IMR-90 (cell line): Measurements from ENCODE around the gene NEXN. TPM values are rescaled to one million over a fixed set of nuclear protein-coding genes. Genes with fewer than 3 reads are reported as not detected.
A peak's percentile ranks its signal among the peaks of the same experiment; 100 is the strongest.

Experiments
- ATAC-seq: fragments of 200-7000 bp; cut with Tn5 transposase; 2 replicates; pipeline ENCODE4 v1.9.1; 2020; ENCODE audit warnings: low read depth, mild to moderate bottlenecking, moderate library complexity
- BruUV-seq: library from RNA; stranded (reverse); fragments of 400-500 nt; replicated peaks from 2 replicates; lab custom pipeline; 2021; lab: Mats Ljungman, UMichigan
- CTCF ChIA-PET: fragments of 300-600 bp; formaldehyde crosslinking; extraction: SDS; loops from one replicate; lab custom pipeline; 2021; ENCODE audit warnings: antibody characterized with exemption; lab: Yijun Ruan, JAX
- POLR2A ChIA-PET: fragments of 300-600 bp; sonication (Branson Sonifier 250); formaldehyde crosslinking; loops from one replicate; lab custom pipeline; 2022; ENCODE audit warnings: antibody characterized with exemption; ENCODE audit not compliant: unreplicated experiment; lab: Charles Lee
- DNase-seq: peaks from one replicate; pipeline ENCODE4 v3.0.0; 2013
- H2AFZ ChIP-seq: replicated peaks from 2 replicates; pipeline ENCODE3; 2013; ENCODE audit warnings: low read length, mild to moderate bottlenecking; ENCODE audit not compliant: poor library complexity
- H2AK5ac ChIP-seq: 2 replicates; pipeline ENCODE4 v1.6.1; 2013; ENCODE audit warnings: low read depth, low read length, inconsistent platforms
- H2AK9ac ChIP-seq: replicated peaks from 2 replicates; pipeline ENCODE3; 2013; ENCODE audit warnings: mild to moderate bottlenecking, low read depth, low read length, moderate library complexity; ENCODE audit not compliant: poor library complexity
- H2BK120ac ChIP-seq: 2 replicates; pipeline ENCODE4 v1.6.1; 2013; ENCODE audit warnings: low read depth, low read length, inconsistent platforms
- H2BK15ac ChIP-seq: 3 replicates; pipeline ENCODE4 v1.6.1; 2013; ENCODE audit warnings: low read depth, low read length, inconsistent platforms
- H2BK20ac ChIP-seq: 2 replicates; pipeline ENCODE4 v1.6.1; 2013; ENCODE audit warnings: low read depth, mild to moderate bottlenecking, inconsistent platforms, low read length, moderate library complexity
- H2BK5ac ChIP-seq: 2 replicates; pipeline ENCODE4 v1.6.1; 2013; ENCODE audit warnings: mild to moderate bottlenecking, low read depth, low read length, inconsistent platforms; ENCODE audit not compliant: poor library complexity, severe bottlenecking
- H3K14ac ChIP-seq: replicated peaks from 2 replicates; pipeline ENCODE4 v1.6.1; 2013; ENCODE audit warnings: low read depth, low read length, inconsistent platforms
- H3K18ac ChIP-seq: 2 replicates; pipeline ENCODE4 v1.6.1; 2013; ENCODE audit warnings: low read depth, low read length, control low read depth
- H3K23ac ChIP-seq: 2 replicates; pipeline ENCODE4 v1.6.1; 2013; ENCODE audit warnings: low read depth, low read length, inconsistent platforms
- H3K27ac ChIP-seq: 2 replicates; pipeline ENCODE4 v1.5.1; 2013; ENCODE audit warnings: mild to moderate bottlenecking, control low read depth, low read length; ENCODE audit not compliant: insufficient read depth
- H3K27me3 ChIP-seq: 2 replicates; pipeline ENCODE4 v1.6.1; 2013; ENCODE audit warnings: low read length; ENCODE audit not compliant: control insufficient read depth, insufficient read depth
- H3K36me3 ChIP-seq: 2 replicates; pipeline ENCODE4 v1.6.1; 2013; ENCODE audit warnings: low read length, mixed read lengths; ENCODE audit not compliant: control insufficient read depth, insufficient read depth
- H3K4ac ChIP-seq: 2 replicates; pipeline ENCODE4 v1.6.1; 2013; ENCODE audit warnings: low read depth, low read length, inconsistent platforms
- H3K4me1 ChIP-seq: 2 replicates; pipeline ENCODE4 v1.6.1; 2013; ENCODE audit warnings: low read length, mixed read lengths; ENCODE audit not compliant: control insufficient read depth, insufficient read depth
- H3K4me2 ChIP-seq: 2 replicates; pipeline ENCODE4 v1.6.1; 2013; ENCODE audit warnings: low read depth, mild to moderate bottlenecking, control low read depth, low read length, moderate library complexity
- H3K4me3 ChIP-seq: 2 replicates; pipeline ENCODE4 v1.5.1; 2013; ENCODE audit warnings: low read depth, mild to moderate bottlenecking, control low read depth, low read length, moderate library complexity; ENCODE audit not compliant: insufficient read depth
- H3K56ac ChIP-seq: 2 replicates; pipeline ENCODE4 v1.6.1; 2013; ENCODE audit warnings: low read length, inconsistent platforms; ENCODE audit not compliant: insufficient read depth; ENCODE audit errors: extremely low read depth
- H3K79me1 ChIP-seq, 2 experiments: 2 replicates each; pipeline ENCODE4 v1.6.1; 2013; ENCODE audit warnings: low read length in 2 of 2, inconsistent platforms in 1 of 2, low read depth in 1 of 2
- H3K9ac ChIP-seq: 2 replicates; pipeline ENCODE4 v1.6.1; 2013; ENCODE audit warnings: low read depth, low read length, control low read depth
- H3K9me1 ChIP-seq: 2 replicates; pipeline ENCODE4 v1.6.1; 2013; ENCODE audit warnings: low read length, inconsistent platforms; ENCODE audit not compliant: insufficient read depth
- H3K9me3 ChIP-seq: 2 replicates; pipeline ENCODE4 v1.6.1; 2013; ENCODE audit warnings: low read length; ENCODE audit not compliant: control insufficient read depth, insufficient read depth
- H4K20me1 ChIP-seq: 2 replicates; pipeline ENCODE4 v1.6.1; 2013; ENCODE audit warnings: low read length, inconsistent platforms; ENCODE audit not compliant: insufficient read depth
- H4K5ac ChIP-seq: 2 replicates; pipeline ENCODE4 v1.6.1; 2013; ENCODE audit warnings: mild to moderate bottlenecking, low read depth, low read length, control low read depth
- H4K8ac ChIP-seq, 2 experiments: 2 replicates each; pipeline ENCODE4 v1.6.1; 2013; ENCODE audit warnings: low read depth in 2 of 2, low read length in 2 of 2, control low read depth in 1 of 2, inconsistent platforms in 1 of 2
- H4K91ac ChIP-seq: 2 replicates; pipeline ENCODE4 v1.6.1; 2013; ENCODE audit warnings: low read depth, low read length, inconsistent platforms; ENCODE audit not compliant: insufficient read depth
- BHLHE40 ChIP-seq: fragments of 150-350 bp; IDR thresholded peaks from 2 replicates; pipeline ENCODE4 v1.6.1; 2016; ENCODE audit warnings: mild to moderate bottlenecking, low read depth, low read length
- CEBPB ChIP-seq: IDR thresholded peaks from 2 replicates; pipeline ENCODE4 v1.6.1; 2012; ENCODE audit warnings: low read depth, low read length, improper control_type of control experiment
- CHD1 ChIP-seq: IDR thresholded peaks from 2 replicates; pipeline ENCODE4 v1.6.1; 2012; ENCODE audit warnings: low read depth, low read length, improper control_type of control experiment
- FOS ChIP-seq: fragments of 150-350 bp; IDR thresholded peaks from 2 replicates; pipeline ENCODE4 v1.6.1; 2016; ENCODE audit warnings: low read depth, low read length
- MAFK ChIP-seq: IDR thresholded peaks from 2 replicates; pipeline ENCODE4 v1.6.1; 2012; ENCODE audit warnings: low read depth, low read length, improper control_type of control experiment
- MAZ ChIP-seq: IDR thresholded peaks from 2 replicates; pipeline ENCODE4 v1.6.1; 2012; ENCODE audit warnings: low read depth, mild to moderate bottlenecking, low read length, improper control_type of control experiment, moderate library complexity, borderline replicate concordance
- MXI1 ChIP-seq: IDR thresholded peaks from 2 replicates; pipeline ENCODE4 v1.6.1; 2012; ENCODE audit warnings: low read depth, mild to moderate bottlenecking, low read length, moderate library complexity, borderline replicate concordance
- NFE2L2 ChIP-seq: fragments of 150-350 bp; IDR thresholded peaks from 2 replicates; pipeline ENCODE4 v1.6.1; 2016; ENCODE audit warnings: low read depth, mild to moderate bottlenecking, low read length
- POLR2A ChIP-seq: IDR thresholded peaks from 2 replicates; pipeline ENCODE4 v1.6.1; 2012; ENCODE audit warnings: mild to moderate bottlenecking, low read depth, low read length
- RAD21 ChIP-seq: IDR thresholded peaks from 2 replicates; pipeline ENCODE4 v1.6.1; 2012; ENCODE audit warnings: low read length, improper control_type of control experiment
- RFX5 ChIP-seq: IDR thresholded peaks from 2 replicates; pipeline ENCODE4 v1.8.0; 2012; ENCODE audit warnings: low read depth, mild to moderate bottlenecking, low read length, moderate library complexity
- USF2 ChIP-seq: fragments of 150-350 bp; IDR thresholded peaks from 2 replicates; pipeline ENCODE4 v1.6.1; 2017; ENCODE audit warnings: mild to moderate bottlenecking, antibody characterized with exemption, low read length, low read depth
- WGBS, 2 experiments: methylation state at CpG; one replicate each; pipeline versions ENCODE4 v1.1.5 to v1.1.7; 2013; ENCODE audit warnings: missing lambda C conversion rate in 2 of 2; ENCODE audit not compliant: insufficient read length in 1 of 2; ENCODE audit errors: extremely low coverage in 2 of 2; 5-methylcytosine and 5-hydroxymethylcytosine counted together
- dilution Hi-C: fragments of 300-500 bp; cut with HindIII; formaldehyde crosslinking; loops from one replicate; pipeline ENCODE4 v1.14.3; 2018; ENCODE audit warnings: low sequenced_read_pairs; ENCODE audit not compliant: unreplicated experiment
- in situ Hi-C: fragments of 300-500 bp; cut with MboI; formaldehyde crosslinking; loops from 3 replicates; pipeline ENCODE4 v1.14.3; 2019; ENCODE audit warnings: low sequenced_read_pairs, inconsistent platforms, mixed read lengths
- intact Hi-C: fragments of 100-400 bp; cut with micrococcal nuclease; formaldehyde crosslinking; loops from 2 replicates; pipeline ENCODE4 v1.10.0; 2022
- polyA plus RNA-seq, 3 experiments: library from polyadenylated mRNA; depleted of rRNA; stranded (reverse); fragments of >200 nt; gene quantifications; 2 replicates each; pipeline ENCODE4 v1.2.3, GENCODE V29; 2012; ENCODE audit warnings: low replicate concordance in 1 of 3
- total RNA-seq: library from RNA; depleted of rRNA; stranded (reverse); fragments of >200 nt; gene quantifications from 2 replicates; pipeline ENCODE4 v1.2.3, GENCODE V29; 2012
- TF ChIP-seq, protein P1 (sequence below): conservative IDR thresholded peaks from 2 replicates; pipeline ENCODE4 v1.5.1; 2012; ENCODE audit warnings: mild to moderate bottlenecking, low read depth, low read length, improper control_type of control experiment
- TF ChIP-seq, protein P2 (sequence below): fragments of 150-350 bp; IDR thresholded peaks from 2 replicates; pipeline ENCODE4 v1.6.1; 2016; ENCODE audit warnings: low read depth, mild to moderate bottlenecking, low read length, moderate library complexity, borderline replicate concordance

NEXN gene
- total and polyA plus RNA-seq, 2 of the 4 experiments (the other 2 are of a cell fraction) = 5.2 to 16.1 TPM

- BruUV-seq = TSS peak; percentile 74
- H3K4ac ChIP-seq = peak overlapping the region; percentile 97
- DNase-seq = peak; percentile 95
- ChIA-PET CTCF (interaction anchor here (0.6 to 1.4 kb wide), 6 partner anchors 12 to 71 kb away, joined by 3 to 4 read pairs (median 4); no protein-coding TSS in a partner anchor), POLR2A (interaction anchor here (0.5 to 1.2 kb wide), 4 partner anchors 26 to 493 kb away, joined by 3 to 27 read pairs (median 8); partner anchors contain the start of gene DNAJB4)
- intact Hi-C loops = no loop called here
- peak overlapping the region; percentile 98 for H2AK9ac ChIP-seq
- H3K9ac ChIP-seq = peak overlapping the region; percentile 96
- peak overlapping the region; percentile 51 for H3K4me2 ChIP-seq
- peak overlapping the region; percentile 92 for H4K91ac ChIP-seq
- in situ Hi-C loops = loop anchor here (10.0 kb wide), 1 partner anchor 136 kb away; no protein-coding TSS in a partner anchor
- H3K36me3 ChIP-seq = peaks cover 8% of the 10 kb centered on the region
- peak; percentile 40 for ATAC-seq
- H4K8ac ChIP-seq = peak overlapping the region; percentile 90 to 95
- H3K18ac ChIP-seq = peak overlapping the region; percentile 70
- H3K4me3 ChIP-seq = peak overlapping the region; percentile 62
- 0 out of 2 replicates have a peak, but pooled peaks cover 2% of the 10 kb centered on the region for H3K4me1 ChIP-seq
- dilution Hi-C loops = no loop called here
- H3K27me3 ChIP-seq = no peaks in the 10 kb centered on the region
- H2BK120ac ChIP-seq = peak overlapping the region; percentile 63
- no peak overlapping the region for H2BK20ac ChIP-seq
- H2AK5ac ChIP-seq = peak overlapping the region; percentile 84
- H3K9me1 ChIP-seq = peaks cover 2% of the 10 kb centered on the region; the same call in 1 of the 2 replicates
- H3K56ac ChIP-seq = peak overlapping the region; percentile 97
- H4K20me1 ChIP-seq = peaks cover 47% of the 10 kb centered on the region
- H2AFZ ChIP-seq = peak overlapping the region; percentile 93
- peak overlapping the region; percentile 92 for H3K27ac ChIP-seq
- WGBS, 2 experiments = 0% methylated on average over 8 of the region's 34 CpGs; no CpG with 5 or more reads in 1 of the 2 experiments
- H4K5ac ChIP-seq = peak overlapping the region; percentile 89
- H2BK15ac ChIP-seq = peak overlapping the region; percentile 22; the same call in 2 of the 3 replicates
- H3K9me3 ChIP-seq = no peaks in the 10 kb centered on the region
- H3K79me1 ChIP-seq = peaks cover 0 to 12% of the 10 kb centered on the region in 2 experiments; a peak in 2 of 4 replicates
- peak overlapping the region; percentile 97 for H3K23ac ChIP-seq
- H3K14ac ChIP-seq = peak overlapping the region; percentile 99
- peak overlapping the region; percentile 88 for H2BK5ac ChIP-seq
- TF ChIP-seq MAZ (no peak), USF2 (no peak), NFE2L2 (no peak), MAFK (no peak), RAD21 (no peak), CHD1 (peak; percentile 47; the same call in 1 of the 2 replicates), RFX5 (no peak), POLR2A (peak; percentile 26; the same call in 1 of the 2 replicates), BHLHE40 (no peak), FOS (no peak), CEBPB (no peak), MXI1 (peak; percentile 63; the same call in 1 of the 2 replicates)
- TF ChIP-seq, protein P1, sequence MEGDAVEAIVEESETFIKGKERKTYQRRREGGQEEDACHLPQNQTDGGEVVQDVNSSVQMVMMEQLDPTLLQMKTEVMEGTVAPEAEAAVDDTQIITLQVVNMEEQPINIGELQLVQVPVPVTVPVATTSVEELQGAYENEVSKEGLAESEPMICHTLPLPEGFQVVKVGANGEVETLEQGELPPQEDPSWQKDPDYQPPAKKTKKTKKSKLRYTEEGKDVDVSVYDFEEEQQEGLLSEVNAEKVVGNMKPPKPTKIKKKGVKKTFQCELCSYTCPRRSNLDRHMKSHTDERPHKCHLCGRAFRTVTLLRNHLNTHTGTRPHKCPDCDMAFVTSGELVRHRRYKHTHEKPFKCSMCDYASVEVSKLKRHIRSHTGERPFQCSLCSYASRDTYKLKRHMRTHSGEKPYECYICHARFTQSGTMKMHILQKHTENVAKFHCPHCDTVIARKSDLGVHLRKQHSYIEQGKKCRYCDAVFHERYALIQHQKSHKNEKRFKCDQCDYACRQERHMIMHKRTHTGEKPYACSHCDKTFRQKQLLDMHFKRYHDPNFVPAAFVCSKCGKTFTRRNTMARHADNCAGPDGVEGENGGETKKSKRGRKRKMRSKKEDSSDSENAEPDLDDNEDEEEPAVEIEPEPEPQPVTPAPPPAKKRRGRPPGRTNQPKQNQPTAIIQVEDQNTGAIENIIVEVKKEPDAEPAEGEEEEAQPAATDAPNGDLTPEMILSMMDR = no peak
- TF ChIP-seq, protein P2, sequence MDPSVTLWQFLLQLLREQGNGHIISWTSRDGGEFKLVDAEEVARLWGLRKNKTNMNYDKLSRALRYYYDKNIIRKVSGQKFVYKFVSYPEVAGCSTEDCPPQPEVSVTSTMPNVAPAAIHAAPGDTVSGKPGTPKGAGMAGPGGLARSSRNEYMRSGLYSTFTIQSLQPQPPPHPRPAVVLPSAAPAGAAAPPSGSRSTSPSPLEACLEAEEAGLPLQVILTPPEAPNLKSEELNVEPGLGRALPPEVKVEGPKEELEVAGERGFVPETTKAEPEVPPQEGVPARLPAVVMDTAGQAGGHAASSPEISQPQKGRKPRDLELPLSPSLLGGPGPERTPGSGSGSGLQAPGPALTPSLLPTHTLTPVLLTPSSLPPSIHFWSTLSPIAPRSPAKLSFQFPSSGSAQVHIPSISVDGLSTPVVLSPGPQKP = no peak
These were observed 90.0 kb downstream of the NEXN start for GRCh38 chr1:77978293-77978968.
